DMS53 treated with DMSO at 0.1 percent for 48 hours (cell line): ENCODE data around the gene HMGB1.
"Not testable (repeated sequence)": the region's sequence is repeated elsewhere in the genome, so short reads cannot be mapped to it uniquely, and the experiment has no call there.

Experiments used
- DNase-seq: peaks from one replicate; lab custom pipeline; 2025; ENCODE audit not compliant: unreplicated experiment; lab: John Stamatoyannopoulos, UW

The HMGB1 gene

DNA sequence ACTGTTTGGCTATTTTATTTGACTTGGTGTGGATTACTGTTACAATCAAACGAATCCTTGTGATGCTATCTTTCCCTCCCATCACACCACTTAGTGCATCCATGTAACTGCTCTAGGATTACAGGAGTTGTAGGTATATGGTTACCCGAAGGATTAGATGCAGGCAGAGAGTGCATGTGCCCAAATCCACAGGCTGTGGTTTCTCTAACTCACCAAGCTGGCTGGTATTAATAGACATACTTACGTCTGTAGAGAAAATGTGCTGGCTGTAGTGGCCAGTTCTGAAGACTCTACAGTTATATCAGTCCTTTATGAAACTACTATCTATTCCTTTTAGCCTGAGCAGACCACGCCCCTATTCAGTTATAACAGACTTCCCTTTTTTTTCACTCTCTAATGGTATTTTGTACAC, 1.1 kb upstream of the HMGB1 start:
- DNase-seq: peak; percentile 14

DNA sequence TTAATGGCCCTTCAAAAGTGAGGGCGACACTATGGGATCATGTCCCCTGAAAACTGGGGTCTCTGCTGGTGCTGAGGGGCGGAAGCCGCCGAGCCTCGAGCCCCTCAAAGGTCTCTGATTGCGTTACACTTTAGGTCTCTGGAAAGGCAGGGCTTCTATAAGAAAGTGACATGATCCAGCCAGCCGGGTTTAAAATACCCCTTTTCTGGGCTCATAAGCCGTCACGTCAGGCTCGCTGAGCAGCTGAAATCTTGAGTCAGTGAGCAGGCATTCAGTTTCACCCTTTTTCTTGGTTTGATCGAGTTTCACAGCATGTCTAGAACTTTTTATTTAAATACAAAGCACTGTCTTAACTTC, 600 bp upstream of the HMGB1 start:
- DNase-seq: no peak

GRCh38 chr13:30465343-30465592, 468 bp downstream of the HMGB1 start:
- no peak for DNase-seq

DNA sequence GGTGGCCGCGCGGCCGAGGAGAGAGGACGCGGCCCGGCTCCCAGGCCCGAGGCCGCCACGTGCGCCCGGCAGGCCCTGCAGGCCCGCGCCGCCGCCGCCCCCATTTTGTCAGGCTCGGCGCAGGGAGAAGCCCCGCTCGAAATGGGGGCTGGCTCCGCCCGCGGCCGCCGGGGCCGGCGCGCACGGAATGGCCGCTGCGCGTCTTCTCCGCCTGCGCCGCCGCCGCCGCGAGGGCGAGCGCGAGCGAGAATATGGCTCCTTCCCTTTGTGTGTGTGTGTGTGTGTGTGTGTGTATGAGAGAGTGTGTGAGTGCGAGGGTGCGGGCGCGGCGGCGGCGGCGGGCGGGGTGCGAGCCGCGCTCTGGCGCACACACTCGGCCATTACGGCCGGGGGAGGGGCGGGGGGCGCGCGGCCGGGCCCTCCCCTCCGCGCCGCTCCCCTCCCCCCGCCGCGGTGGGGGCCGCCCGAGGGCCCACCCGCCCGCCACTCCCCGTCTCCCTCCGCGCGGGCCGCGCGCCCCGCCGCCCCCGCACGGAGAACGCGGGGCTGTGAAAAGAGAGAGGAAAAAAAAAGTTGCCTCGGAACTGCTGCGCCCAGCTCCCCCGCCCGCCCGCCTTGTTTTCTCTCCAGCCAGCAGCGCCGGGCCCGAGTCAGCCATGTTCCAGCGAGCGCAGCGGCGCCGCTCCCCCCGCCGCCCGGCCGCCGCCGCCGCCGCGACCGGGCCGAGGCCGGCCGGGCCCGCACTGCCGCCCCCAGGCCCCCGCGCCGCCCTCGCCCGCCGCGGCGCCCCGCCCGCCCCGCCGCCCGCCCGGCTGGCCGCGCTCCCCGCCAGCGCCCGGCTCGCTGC, 1.0 kb downstream of the HMGB1 start:
- DNase-seq: peak; percentile 35

- peak; percentile 27 for DNase-seq
Measured at GRCh38 chr13:30463787-30464495, 1.8 kb downstream of the HMGB1 start.

- DNase-seq: peak; percentile 25
Measured at GRCh38 chr13:30461279-30462066, 4.3 kb downstream of the HMGB1 start.

- no peak for DNase-seq
Measured at GRCh38 chr13:30457306-30457891, 8.3 kb downstream of the HMGB1 start.

DNA sequence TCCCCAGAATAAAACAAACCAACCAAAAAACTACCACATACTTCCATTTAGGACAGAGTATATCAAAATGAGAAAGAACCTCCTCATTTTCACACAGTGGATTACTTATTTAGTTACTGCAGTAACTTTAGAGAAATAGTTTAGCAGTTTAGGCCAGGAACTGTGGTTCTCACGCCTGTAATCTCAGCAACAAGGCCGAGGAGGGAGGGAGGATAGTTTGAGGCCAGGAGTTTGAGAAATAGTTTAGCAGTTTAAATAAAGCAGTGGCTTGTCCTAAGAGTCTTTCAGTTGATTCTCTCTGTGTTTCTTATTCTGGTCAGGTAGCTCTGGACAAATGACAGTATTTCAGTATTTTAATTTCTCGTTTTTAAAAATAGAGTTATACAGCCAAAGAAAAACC, 9.4 kb downstream of the HMGB1 start:
- DNase-seq: no peak

- no peak for DNase-seq
Measured at GRCh38 chr13:30454991-30455390, 10.7 kb downstream of the HMGB1 start.

DNA sequence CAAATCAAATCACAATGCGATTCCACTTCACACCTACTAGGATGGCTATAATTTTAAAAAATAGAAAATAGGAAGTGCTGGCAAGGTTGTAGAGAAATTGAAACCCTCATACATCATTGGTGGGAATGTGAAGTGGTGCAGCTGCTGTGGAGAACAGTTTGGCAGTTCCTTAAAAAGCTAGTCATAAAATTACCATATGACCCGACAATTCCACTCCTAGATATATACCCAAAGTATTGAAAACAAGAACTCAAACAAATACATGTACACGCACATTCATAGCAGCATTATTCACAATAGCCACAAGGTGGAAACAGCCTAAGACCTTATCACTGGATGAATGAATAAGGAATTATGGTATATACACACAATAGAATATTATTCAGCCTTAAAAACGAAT, 12.0 kb downstream of the HMGB1 start:
- no peak for DNase-seq

DNA sequence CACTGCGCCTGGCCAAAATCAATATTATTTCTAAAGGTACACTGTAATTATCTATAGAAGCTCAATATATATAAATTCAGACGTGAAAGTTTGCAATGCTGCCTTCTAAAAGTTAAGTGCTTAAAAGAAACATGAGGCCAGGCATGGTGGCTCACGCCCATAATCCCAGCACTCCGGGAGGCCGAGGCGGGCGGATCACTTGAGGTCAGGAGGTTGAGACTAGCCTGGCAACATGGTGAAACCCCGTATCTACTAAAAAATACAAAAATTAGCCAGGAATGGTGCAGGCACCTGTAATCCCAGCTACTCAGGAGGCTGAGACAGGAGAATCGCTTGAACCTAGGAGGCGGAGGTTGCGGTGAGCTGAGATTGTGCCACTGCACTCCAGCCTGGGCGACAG, 14.3 kb downstream of the HMGB1 start:
- DNase-seq: not testable (repeated sequence)

GRCh38 chr13:30450066-30450465, 15.7 kb downstream of the HMGB1 start:
- DNase-seq: no peak

GRCh38 chr13:30448441-30448840, 17.3 kb downstream of the HMGB1 start:
- no peak for DNase-seq

- DNase-seq: peak; percentile 70
Measured at GRCh38 chr13:30446126-30446500, 19.6 kb downstream of the HMGB1 start.

- DNase-seq: no peak
Measured at GRCh38 chr13:30443957-30444404, 21.8 kb downstream of the HMGB1 start.

GRCh38 chr13:30443491-30443890, 22.2 kb downstream of the HMGB1 start:
- DNase-seq: not testable (repeated sequence)

DNA sequence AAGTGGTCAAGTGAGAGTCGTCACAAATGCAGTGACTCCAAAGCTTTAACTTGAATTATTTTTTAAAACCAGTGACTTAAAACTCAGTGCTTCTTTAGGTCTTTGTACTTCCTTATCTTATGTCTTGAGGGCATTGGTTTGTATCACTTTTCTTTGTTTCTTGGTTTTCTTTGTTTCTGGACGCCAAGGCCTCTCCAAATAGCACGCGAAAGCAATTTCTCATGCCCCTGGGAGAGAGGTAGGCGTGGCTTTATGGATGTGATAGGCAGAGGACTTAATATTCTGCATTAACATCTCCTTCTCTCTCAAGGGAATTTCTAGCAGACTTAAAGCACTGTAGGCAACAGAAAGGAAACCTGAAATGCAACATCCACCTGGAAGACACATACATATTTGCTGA, 22.8 kb downstream of the HMGB1 start:
- no peak for DNase-seq

- no peak for DNase-seq
Measured at GRCh38 chr13:30440910-30441703, 24.6 kb downstream of the HMGB1 start.

GRCh38 chr13:30438286-30438685, 27.4 kb downstream of the HMGB1 start:
- no peak for DNase-seq

- no peak for DNase-seq
Measured at GRCh38 chr13:30437177-30437576, 28.6 kb downstream of the HMGB1 start.
